Suprapubic skin (tissue), 4 donors: ENCODE results near the gene DARS1. TPM values are rescaled to one million over a fixed set of nuclear protein-coding genes. Genes with fewer than 3 reads are reported as not detected.
"Not testable (repeated sequence)": the region's sequence is repeated elsewhere in the genome, so short reads cannot be mapped to it uniquely, and the experiment has no call there.

Experiments
- DNase-seq, 2 donors: peaks; one replicate each; pipeline ENCODE4 v3.0.0-alpha.2; 2019; ENCODE audit warnings: low spot score in 2 of 2
- H3K27ac ChIP-seq: fragments of 200-600 bp; sonication (generic); one replicate; pipeline ENCODE4 v1.5.1; 2019
- H3K27me3 ChIP-seq: fragments of 200-600 bp; sonication (generic); one replicate; pipeline ENCODE4 v1.5.1; 2019
- H3K36me3 ChIP-seq: fragments of 200-600 bp; sonication (generic); one replicate; pipeline ENCODE4 v1.5.1; 2019
- H3K4me1 ChIP-seq: fragments of 200-600 bp; sonication (generic); one replicate; pipeline ENCODE4 v1.5.1; 2019
- H3K4me3 ChIP-seq: fragments of 200-600 bp; sonication (generic); one replicate; pipeline ENCODE4 v1.5.1; 2019; ENCODE audit warnings: mild to moderate bottlenecking
- H3K9me3 ChIP-seq: fragments of 200-600 bp; sonication (generic); one replicate; pipeline ENCODE4 v1.5.1; 2019
- CTCF ChIP-seq, 2 donors: fragments of 200-600 bp in 1 of 2; fragments of 450-650 bp in 1 of 2; sonication (generic) in 1 of 2; IDR thresholded peaks; one replicate each; pipeline ENCODE4 v1.5.1; 2016 to 2019; ENCODE audit warnings: antibody characterized with exemption in 2 of 2, mild to moderate bottlenecking in 1 of 2, moderate library complexity in 1 of 2
- EP300 ChIP-seq: sonication (generic); formaldehyde crosslinking; IDR thresholded peaks from one replicate; pipeline ENCODE4 v1.6.1; 2017; ENCODE audit warnings: antibody characterized with exemption
- POLR2A ChIP-seq, 2 donors: fragments of 450-650 bp; IDR thresholded peaks; one replicate each; pipeline ENCODE4 v1.6.1; 2017; ENCODE audit warnings: antibody characterized with exemption in 2 of 2, mild to moderate bottlenecking in 2 of 2, moderate library complexity in 2 of 2
- POLR2AphosphoS5 ChIP-seq, 3 donors: sonication (generic); formaldehyde crosslinking; IDR thresholded peaks; one replicate each; pipeline ENCODE4 v1.6.1; 2017; ENCODE audit warnings: antibody characterized with exemption in 3 of 3
- WGBS: methylation state at CpG from one replicate; pipeline ENCODE4 v1.1.5; 2018; 5-methylcytosine and 5-hydroxymethylcytosine counted together
- total RNA-seq, 4 donors: library from RNA; depleted of rRNA; stranded (reverse); fragments of >200 nt; gene quantifications; one replicate each; pipeline ENCODE4 v1.1.0, GENCODE V29; 2016

Gene DARS1
- total RNA-seq, 4 donors from 2014 or later, result 63.1 to 82.6 (median 67.4) TPM

DNA sequence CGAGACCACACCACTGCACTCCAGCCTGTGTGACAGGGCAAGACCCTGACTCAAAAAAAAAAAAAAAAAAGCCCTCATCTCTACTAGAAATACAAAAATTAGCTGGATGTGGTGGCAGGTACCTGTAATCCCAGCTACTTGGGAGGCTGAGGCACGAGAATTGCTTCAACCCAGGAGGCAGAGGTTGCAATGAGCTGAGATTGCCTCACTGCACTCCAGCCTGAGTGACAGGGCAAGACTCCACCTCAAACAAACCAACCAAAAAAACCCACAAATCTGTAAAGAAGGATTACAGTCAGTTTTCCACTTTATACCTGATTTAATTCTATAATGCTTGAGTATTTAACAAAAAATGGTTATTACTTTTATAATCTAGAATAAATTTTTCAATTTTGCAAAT, 9.7 kb downstream of the DARS1 start:
- Histone ChIP-seq H3K4me3 (no peak overlapping the region), H3K36me3 (peaks cover 49% of the 10 kb centered on the region), H3K27me3 (no peaks in the 10 kb centered on the region), H3K27ac (no peak overlapping the region), H3K9me3 (peaks cover 4% of the 10 kb centered on the region), H3K4me1 (no peaks in the 10 kb centered on the region)
- TF ChIP-seq EP300 (no peak), CTCF (IDR thresholded peaks at IDR 0.05) (no peak), POLR2AphosphoS5 (IDR thresholded peaks at IDR 0.05) (no peak), POLR2A (IDR thresholded peaks at IDR 0.05) (no peak)
- 98% methylated on average over 2 of the region's 2 CpGs for WGBS
- DNase-seq, result no peak

DNA sequence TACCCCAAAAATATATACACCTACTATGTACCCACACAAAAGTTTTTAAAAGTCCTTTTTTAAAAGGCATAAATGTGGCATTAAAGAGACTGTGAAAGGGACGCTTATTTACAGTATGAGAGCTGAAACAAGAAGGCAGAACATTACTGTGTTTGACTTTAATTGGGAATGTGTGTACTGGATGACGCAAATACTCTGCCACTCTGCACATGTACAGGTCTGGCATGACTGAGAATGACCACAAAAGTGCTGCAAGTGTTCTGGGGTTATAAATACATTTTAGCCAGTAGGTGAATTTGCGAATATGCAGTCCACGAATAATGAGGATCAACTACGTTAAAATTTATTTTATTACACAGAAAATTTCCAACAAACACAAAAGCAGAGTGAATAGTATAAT, 11.4 kb downstream of the DARS1 start:
- no peak for DNase-seq
- Histone ChIP-seq H3K4me3 (no peak overlapping the region), H3K9me3 (peaks cover 4% of the 10 kb centered on the region), H3K27me3 (no peaks in the 10 kb centered on the region), H3K36me3 (peaks cover 39% of the 10 kb centered on the region), H3K27ac (no peak overlapping the region), H3K4me1 (no peaks in the 10 kb centered on the region)
- 91% methylated on average over 5 of the region's 5 CpGs for WGBS
- TF ChIP-seq POLR2A (IDR thresholded peaks at IDR 0.05), result no peak
- no peak for TF ChIP-seq POLR2AphosphoS5 (IDR thresholded peaks at IDR 0.05)
- TF ChIP-seq CTCF (IDR thresholded peaks at IDR 0.05), result no peak

DNA sequence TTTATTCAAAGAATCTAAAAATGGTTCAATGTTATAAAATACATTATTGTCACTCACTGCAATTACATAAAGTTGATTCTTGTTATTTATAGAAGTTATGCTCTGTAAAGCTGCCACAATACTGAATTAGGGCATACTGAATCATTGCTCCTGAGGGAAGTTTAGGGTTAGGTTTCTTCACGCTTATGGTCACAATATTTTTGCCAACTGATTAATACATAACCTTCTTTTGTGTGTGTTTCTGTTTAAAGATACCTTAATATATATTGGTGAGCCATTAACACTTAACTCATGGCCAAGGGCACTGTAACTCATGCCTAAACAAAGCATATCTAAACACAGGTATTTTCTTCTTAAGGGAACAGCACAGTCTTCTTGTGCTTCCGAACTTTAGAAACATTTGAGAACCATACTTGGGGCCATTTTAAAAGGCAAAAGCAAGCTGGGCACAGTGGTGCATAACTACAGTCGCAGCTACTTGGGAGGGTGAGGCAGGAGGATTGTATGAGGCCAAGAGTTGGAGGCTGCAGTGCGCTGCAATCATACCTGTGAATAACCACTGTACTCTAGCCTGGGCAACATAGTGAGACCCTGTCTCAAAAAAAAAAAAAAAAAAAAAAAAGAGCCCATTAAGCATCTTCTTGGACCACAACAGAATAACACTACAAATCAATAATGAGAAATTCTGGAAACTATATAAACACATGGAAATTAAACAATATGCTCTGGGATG, 15.6 kb downstream of the DARS1 start:
- 84% methylated on average over 4 of the region's 4 CpGs for WGBS
- H3K27me3 ChIP-seq, result no peaks in the 10 kb centered on the region
- no peak overlapping the region for H3K27ac ChIP-seq
- no peaks in the 10 kb centered on the region for H3K4me1 ChIP-seq
- TF ChIP-seq EP300 (no peak), POLR2A (IDR thresholded peaks at IDR 0.05) (no peak), CTCF (IDR thresholded peaks at IDR 0.05) (no peak), POLR2AphosphoS5 (IDR thresholded peaks at IDR 0.05) (no peak)
- no peak for DNase-seq
- H3K4me3 ChIP-seq, result no peak overlapping the region
- peaks cover 4% of the 10 kb centered on the region for H3K9me3 ChIP-seq
- peaks cover 21% of the 10 kb centered on the region for H3K36me3 ChIP-seq

DNA sequence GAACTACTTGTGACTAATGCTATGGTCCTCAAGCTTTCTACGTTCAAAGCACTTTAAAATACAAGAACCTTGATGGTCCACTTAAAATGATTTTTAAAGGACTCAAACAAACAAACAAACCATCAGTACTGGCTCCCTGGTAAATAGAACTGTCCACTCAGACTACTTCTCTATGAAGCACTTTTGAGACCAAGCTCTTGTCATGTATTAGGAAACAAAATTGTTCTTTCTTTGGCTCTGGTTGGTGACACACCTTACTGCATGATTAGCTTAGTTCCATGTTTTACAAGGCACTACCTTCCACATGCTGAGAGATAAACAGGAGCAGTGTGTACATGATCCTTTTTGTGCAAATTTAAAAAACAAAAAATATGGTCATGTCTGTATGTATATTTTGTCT, 19.7 kb downstream of the DARS1 start:
- no peak for TF ChIP-seq POLR2AphosphoS5 (IDR thresholded peaks at IDR 0.05)
- no peak for TF ChIP-seq EP300
- Histone ChIP-seq H3K27me3 (no peaks in the 10 kb centered on the region), H3K9me3 (no peaks in the 10 kb centered on the region), H3K4me3 (no peak overlapping the region), H3K36me3 (peaks cover 12% of the 10 kb centered on the region), H3K4me1 (peaks cover 15% of the 10 kb centered on the region), H3K27ac (no peak overlapping the region)
- no peak for DNase-seq
- 94% methylated on average over 1 of the region's 1 CpG for WGBS

DNA sequence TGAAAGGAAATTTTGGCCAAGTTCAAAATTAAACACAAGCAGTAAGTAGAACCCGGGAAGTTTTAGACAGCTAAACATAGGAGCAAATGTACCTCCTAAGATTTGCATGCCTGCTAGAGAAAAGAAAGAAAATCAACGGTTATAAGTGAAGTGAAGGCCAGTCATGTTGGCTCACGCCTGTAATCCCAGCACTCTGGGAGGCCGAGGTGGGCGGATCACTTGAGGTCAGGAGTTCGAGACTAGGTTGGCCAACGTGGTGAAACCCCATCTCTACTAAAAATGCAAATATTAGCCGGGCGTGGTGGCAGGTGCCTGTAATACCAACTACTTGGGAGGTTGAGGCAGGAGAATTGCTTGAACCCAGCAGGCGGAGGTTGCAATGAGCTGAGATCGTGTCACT, 21.0 kb downstream of the DARS1 start:
- H3K4me3 ChIP-seq, H3K9me3 ChIP-seq, H3K27me3 ChIP-seq, H3K27ac ChIP-seq, DNase-seq: not testable (repeated sequence)
- peaks cover 14% of the 10 kb centered on the region for H3K36me3 ChIP-seq
- peaks cover 17% of the 10 kb centered on the region for H3K4me1 ChIP-seq
- 90% methylated on average over 11 of the region's 11 CpGs for WGBS

- peaks cover 12% of the 10 kb centered on the region for H3K36me3 ChIP-seq
- DNase-seq, result no peak
- no peaks in the 10 kb centered on the region for H3K9me3 ChIP-seq
- no peak for TF ChIP-seq POLR2AphosphoS5 (IDR thresholded peaks at IDR 0.05)
- TF ChIP-seq EP300, result no peak
- TF ChIP-seq CTCF (IDR thresholded peaks at IDR 0.05), result no peak
- no peak for TF ChIP-seq POLR2A (IDR thresholded peaks at IDR 0.05)
- 94% methylated on average over 11 of the region's 11 CpGs for WGBS
- H3K27ac ChIP-seq, result no peak overlapping the region
- H3K27me3 ChIP-seq, result no peaks in the 10 kb centered on the region
- H3K4me1 ChIP-seq, result peaks cover 17% of the 10 kb centered on the region
- H3K4me3 ChIP-seq, result no peak overlapping the region
These were observed 21.6 kb downstream of the DARS1 start for GRCh38 chr2:135963841-135964240.
